Measurements from ENCODE around the gene ZNF480.
A peak's percentile ranks its signal among the peaks of the same experiment; 100 is the strongest.

Gene ZNF480

GRCh38 chr19:52345162-52345561 is 48.2 kb downstream of the ZNF480 start:
- H3K27ac ChIP-seq: no peak overlapping the region
- no peak for DNase-seq
- H3K27me3 ChIP-seq (ENCODE audit: insufficient read depth, low read depth, severe bottlenecking): no peaks in the 10 kb centered on the region
- H3K9me3 ChIP-seq (ENCODE audit: severe bottlenecking): no peaks in the 10 kb centered on the region
- H3K36me3 ChIP-seq: peaks cover 29% of the 10 kb centered on the region
- no peak overlapping the region for H3K4me3 ChIP-seq (ENCODE audit: low read depth, low read length)
- no peak for TF ChIP-seq CTCF (IDR thresholded peaks at IDR 0.05; ENCODE audit: low read depth, low read length)

- DNase-seq: peak; percentile 66
- Histone ChIP-seq H3K27me3 (ENCODE audit: insufficient read depth, low read depth, severe bottlenecking) (no peaks in the 10 kb centered on the region), H3K4me3 (ENCODE audit: low read depth, low read length) (no peak overlapping the region), H3K9me3 (ENCODE audit: severe bottlenecking) (no peaks in the 10 kb centered on the region), H3K36me3 (peaks cover 85% of the 10 kb centered on the region), H3K27ac (peak overlapping the region; percentile 39)
- TF ChIP-seq CTCF (IDR thresholded peaks at IDR 0.05; ENCODE audit: low read depth, low read length): peak; percentile 70
Measured at GRCh38 chr19:52351512-52351911, 54.5 kb downstream of the ZNF480 start.

- no peak for DNase-seq
- Histone ChIP-seq H3K27ac (no peak overlapping the region), H3K9me3 (ENCODE audit: severe bottlenecking) (peaks cover 27% of the 10 kb centered on the region), H3K4me3 (ENCODE audit: low read depth, low read length) (no peak overlapping the region), H3K36me3 (peaks cover 58% of the 10 kb centered on the region), H3K27me3 (ENCODE audit: insufficient read depth, low read depth, severe bottlenecking) (no peaks in the 10 kb centered on the region)
- TF ChIP-seq CTCF (IDR thresholded peaks at IDR 0.05; ENCODE audit: low read depth, low read length): no peak
Measured at GRCh38 chr19:52366414-52366824, 69.5 kb downstream of the ZNF480 start.

GRCh38 chr19:52369559-52370340 is 72.8 kb downstream of the ZNF480 start, which contains the start of gene ZNF880:
Gene ZNF880, plus strand, starts transcription at chr19:52369923. Its CDS starts 43 bp downstream, at chr19:52369966.
- Histone ChIP-seq H3K36me3 (peaks cover 44% of the 10 kb centered on the region), H3K9me3 (ENCODE audit: severe bottlenecking) (peaks cover 19% of the 10 kb centered on the region), H3K4me3 (ENCODE audit: low read depth, low read length) (peak within 1 kb of the TSS; percentile 87), H3K27ac (peak within 1 kb of the TSS; percentile 95), H3K27me3 (ENCODE audit: insufficient read depth, low read depth, severe bottlenecking) (no peaks in the 10 kb centered on the region)
- no peak for TF ChIP-seq CTCF (IDR thresholded peaks at IDR 0.05; ENCODE audit: low read depth, low read length)
- DNase-seq: peak; percentile 95

GRCh38 chr19:52370341-52370710 is 73.4 kb downstream of the ZNF480 start:
- Histone ChIP-seq H3K27me3 (ENCODE audit: insufficient read depth, low read depth, severe bottlenecking) (no peaks in the 10 kb centered on the region), H3K27ac (peak overlapping the region; percentile 95), H3K4me3 (ENCODE audit: low read depth, low read length) (peak overlapping the region; percentile 87), H3K9me3 (ENCODE audit: severe bottlenecking) (peaks cover 16% of the 10 kb centered on the region), H3K36me3 (peaks cover 43% of the 10 kb centered on the region)
- DNase-seq: no peak
- no peak for TF ChIP-seq CTCF (IDR thresholded peaks at IDR 0.05; ENCODE audit: low read depth, low read length)
